Measurements from ENCODE around the gene AGPAT2.
"Not testable (repeated sequence)": the region's sequence is repeated elsewhere in the genome, so short reads cannot be mapped to it uniquely, and the experiment has no call there.

Gene AGPAT2

DNA sequence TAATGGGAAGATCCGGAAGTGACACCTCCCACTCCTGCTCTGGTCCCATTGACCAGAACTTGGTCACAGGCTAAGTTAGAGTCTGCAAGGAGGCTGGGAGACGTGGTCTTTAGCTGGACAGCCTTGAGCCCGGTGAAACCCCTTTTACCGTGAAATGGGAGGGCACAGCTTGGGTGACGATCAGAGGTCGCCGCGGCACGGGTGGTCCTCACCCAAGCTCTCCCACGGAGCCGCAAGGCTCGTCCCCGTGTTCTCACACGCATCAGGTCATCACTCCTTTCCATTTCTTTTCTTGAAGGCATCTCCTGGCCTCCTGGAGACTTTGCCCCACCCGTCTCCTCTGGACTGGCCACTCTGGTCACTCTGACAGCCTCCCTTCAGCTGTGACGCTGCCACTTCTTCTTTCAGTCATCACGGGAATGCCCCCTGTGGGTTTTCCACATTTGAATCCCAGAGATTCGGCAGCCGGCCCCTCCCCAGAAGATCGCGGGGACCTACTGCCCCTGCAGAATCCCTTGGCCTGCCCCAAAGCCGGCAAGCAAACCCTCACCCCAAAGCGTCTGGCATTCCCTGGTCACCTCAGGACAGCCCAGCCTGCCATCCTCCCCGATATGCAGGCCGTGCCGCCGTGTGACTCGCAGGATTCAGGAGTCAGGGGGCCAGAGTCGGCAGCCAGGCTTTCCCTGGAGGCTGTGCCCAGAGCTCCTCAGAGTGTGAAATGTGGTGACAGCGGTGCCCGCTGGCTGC is 43.5 kb downstream of the AGPAT2 start:
- DNase-seq, result no peak

- no peak for DNase-seq
Measured at GRCh38 chr9:136642439-136642921, 44.8 kb downstream of the AGPAT2 start.

DNA sequence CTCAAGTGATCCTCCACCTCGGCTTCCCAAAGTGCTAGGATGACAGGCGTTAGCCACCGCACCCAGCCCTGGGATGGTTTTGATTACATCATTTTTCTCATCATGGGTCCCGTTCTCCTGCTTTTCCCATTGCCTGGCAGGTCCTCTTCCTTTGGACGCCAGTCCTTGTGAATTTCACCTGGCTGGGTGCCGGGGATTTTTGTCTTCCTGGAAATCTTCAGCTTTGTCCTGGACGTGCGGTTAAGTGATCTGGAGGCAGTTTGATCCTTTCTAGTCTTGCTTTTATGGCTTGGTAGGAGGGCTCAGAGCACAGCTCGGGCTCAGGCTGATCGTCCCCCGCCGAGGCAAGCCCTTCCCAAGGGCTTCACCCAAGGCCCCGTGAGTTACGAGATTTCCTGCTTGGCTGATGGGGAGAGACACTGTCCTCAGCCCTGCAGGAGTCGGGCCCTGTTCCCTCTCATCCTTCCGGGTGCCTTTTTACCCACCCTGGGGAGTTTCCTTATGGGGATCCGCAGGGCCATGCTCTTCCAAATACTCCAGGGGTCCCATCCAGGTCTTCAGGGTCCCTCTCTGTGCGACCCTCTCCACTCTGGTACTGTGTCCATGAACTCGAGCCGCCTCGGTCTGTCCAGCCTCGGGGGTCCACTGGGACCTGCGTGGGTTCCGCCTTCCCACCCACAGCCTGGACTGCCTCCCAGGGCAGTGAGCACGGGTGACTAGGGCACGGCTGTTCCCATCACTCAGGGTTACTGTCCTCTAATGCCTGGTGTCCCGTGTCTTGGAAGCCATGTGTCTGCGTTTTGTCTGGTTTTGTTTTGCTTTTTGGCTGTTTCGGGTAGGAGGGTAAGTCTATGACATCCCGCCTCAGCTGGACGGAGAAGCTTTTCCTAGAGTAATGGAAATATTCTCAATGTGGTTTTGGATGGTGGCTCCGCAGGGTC is 46.8 kb downstream of the AGPAT2 start:
- DNase-seq, result no peak

GRCh38 chr9:136634904-136635303 is 52.4 kb downstream of the AGPAT2 start:
- no peak for DNase-seq

DNA sequence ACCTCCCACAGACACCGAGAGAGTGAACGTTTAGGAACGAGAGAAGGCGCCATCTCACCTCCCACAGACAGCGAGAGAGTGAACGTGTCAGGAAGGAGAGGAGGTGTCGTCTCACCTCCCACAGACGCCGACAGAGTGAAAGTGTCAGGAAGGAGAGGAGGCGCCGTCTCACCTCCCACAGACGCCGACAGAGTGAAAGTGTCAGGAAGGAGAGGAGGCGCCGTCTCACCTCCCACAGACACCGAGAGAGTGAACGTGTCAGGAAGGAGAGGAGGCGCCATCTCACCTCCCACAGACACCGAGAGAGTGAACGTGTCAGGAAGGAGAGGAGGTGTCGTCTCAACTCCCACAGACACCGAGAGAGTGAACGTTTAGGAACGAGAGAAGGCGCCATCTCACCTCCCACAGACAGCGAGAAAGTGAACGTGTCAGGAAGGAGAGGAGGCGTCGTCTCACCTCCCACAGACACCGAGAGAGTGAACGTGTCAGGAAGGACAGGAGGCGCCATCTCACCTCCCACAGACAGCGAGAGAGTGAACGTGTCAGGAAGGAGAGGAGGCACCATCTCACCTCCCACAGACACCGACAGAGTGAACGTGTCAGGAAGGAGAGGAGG is 54.7 kb downstream of the AGPAT2 start:
- DNase-seq, result not testable (repeated sequence)

DNA sequence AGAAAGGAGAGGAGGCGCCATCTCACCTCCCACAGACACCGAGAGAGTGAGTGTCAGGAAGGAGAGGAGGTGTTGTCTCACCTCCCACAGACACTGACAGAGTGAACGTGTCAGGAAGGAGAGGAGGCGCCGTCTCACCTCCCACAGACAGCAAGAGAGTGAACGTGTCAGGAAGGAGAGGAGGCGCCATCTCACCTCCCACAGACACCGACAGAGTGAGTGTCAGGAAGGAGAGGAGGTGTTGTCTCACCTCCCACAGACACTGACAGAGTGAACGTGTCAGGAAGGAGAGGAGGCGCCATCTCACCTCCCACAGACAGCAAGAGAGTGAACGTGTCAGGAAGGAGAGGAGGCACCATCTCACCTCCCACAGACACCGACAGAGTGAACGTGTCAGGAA is 55.2 kb downstream of the AGPAT2 start:
- not testable (repeated sequence) for DNase-seq

DNA sequence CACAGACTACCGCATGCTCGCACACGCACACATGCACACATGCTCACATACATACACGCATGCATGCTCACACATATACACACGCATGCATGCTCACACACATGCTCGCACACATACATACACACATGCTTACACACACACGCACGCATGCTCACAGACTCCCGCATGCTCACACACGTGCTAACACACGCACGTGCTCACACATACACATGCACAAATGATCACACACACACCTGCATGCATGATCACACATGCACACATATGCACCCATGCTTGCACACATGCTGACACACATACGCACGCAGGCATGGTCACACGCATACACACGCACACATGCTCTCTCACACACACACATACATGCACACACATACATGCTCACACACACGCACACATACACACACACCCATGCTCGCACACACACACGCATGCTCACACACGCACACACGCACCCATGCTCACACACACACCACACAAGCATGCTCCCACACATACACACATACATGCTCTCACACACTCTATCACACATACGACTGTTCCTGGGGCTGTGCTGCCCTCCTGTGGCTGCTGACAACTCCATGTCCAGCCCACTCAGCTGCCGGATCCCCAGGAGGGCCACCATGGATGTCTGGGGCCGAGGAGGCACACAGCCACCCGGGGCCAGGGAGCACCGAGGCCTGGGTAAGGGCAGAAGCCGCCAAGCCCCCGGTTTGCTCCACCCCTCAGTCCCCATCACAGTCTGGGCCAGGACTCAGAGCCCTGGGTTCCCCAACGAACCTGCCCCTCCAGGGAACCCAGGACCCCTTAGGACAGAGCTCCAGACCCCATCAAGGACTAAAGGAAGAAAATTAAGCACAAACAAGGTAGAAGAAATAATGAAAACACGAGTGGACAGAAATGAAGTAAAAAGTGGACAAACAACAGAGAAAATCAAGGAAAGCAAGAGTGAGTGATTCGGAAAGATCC is 55.9 kb downstream of the AGPAT2 start:
- DNase-seq, result no peak

DNA sequence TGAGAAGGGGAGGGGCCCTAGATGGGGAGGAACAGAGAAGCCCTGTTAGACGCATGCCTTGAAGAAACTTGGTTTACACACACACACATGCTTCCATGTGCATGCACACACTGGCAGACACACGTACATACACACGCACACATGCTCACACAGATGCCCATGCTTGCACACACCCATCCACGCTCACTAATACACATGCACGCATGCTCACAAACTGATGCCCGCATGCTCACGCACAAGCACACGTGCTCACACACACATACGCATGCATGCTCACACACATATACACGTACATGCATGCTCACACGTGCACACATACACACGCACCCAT is 56.6 kb downstream of the AGPAT2 start:
- no peak for DNase-seq

DNA sequence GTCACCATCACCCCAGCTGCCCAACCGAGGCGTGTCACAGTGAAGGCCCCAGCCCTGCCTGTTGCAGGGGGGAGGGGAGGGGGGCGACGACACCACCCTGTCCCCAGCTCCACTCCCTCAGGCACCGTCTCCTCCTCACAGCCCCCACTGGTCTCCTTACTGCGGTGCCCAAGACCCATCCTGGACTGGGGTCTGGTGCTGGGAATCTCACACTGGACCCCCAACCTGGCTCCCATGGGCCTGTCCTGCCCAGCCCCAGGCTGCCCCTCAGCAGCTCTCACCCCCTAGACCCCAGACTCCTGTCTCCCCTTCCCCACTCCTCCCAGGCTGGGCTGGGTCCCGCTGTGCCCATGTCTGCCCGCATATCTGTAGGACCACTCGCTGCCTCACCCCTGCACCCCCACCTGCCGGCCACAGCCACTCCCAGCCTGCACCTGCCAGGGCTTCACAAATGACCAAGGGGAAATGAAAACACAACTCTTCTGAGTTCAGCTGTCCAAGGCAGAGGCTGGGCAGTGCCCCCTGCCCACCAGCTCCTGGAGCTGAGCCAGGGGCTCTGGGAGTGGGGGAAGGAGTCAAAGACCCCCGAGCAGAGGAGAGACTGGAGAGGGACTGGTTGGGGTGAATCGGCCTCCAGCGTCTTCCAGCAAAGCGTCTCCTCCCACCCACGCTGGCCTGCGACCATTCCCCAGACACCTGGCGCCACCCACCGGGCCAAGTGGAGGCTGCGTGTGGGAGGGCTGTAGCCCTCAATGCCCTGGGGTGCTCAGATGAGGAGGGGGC is 57.2 kb downstream of the AGPAT2 start:
- peak; percentile 43 for DNase-seq

GRCh38 chr9:136629001-136629878 is 58.0 kb downstream of the AGPAT2 start:
- DNase-seq, result no peak

DNA sequence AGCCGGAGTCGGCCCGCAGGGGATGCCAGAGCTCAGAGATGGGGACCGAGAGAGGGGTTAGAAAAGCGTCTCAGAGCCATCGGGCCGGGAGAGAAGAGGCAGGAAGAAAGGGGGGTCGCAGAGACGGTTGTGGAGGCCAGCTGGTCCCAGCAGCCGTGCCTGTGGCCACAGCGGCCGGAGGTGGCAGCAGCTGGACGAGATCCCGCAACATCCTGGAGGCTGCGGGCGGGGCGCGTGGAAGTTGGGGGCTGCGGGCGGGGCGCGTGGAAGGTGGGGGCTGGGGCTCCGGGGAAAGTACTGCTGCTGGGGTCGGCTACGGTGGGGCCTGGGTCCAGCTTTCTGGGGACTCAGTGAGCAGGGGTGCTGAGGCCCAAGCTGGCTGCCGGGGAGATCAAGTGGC is 59.0 kb downstream of the AGPAT2 start:
- DNase-seq, result no peak

- DNase-seq, result no peak
Measured at GRCh38 chr9:136627703-136628102, 59.6 kb downstream of the AGPAT2 start.

DNA sequence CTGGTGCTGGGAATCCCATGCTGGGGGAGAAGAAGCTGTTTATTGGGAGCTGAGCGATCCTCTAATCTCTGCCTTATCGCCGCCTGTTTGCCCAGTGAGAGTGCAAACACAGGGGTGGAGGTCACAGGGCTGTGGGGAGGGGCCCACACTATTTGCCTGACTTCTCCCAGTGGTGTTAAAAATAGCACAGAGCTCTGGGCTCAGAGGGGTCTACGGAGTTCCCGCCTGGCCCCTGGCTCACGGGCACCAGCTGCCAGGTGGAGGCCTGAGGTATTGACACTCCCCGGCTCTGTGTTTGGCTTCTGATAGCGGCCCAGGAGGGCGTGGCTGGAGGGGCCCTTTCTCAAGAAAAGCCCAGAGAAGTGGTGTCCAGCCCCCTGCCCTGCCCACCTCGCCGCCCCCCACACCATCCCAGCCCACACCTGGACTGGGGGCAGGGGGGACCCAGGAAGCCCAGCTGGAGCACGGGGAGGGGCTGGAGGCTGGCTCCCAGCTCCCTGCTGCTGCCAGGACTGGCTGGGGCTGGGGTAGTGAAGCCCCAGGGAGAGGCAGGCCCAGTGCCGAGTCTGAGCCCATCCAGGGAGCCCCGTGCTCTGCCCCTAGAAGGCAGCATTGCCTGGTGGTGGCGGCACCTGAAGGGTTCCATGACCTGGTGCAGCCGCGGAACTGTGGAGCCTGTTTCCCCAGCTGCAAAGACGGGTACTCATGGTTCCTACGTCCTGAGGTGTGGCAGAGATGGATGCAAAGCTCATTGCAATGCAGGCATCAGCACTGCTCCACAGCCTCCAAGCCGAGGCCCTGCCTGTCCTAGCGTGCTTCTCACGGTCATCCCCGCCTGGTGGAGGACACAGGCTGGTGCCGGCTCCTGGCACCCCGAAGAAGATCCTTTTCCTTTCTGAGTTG is 60.3 kb downstream of the AGPAT2 start:
- no peak for DNase-seq

DNA sequence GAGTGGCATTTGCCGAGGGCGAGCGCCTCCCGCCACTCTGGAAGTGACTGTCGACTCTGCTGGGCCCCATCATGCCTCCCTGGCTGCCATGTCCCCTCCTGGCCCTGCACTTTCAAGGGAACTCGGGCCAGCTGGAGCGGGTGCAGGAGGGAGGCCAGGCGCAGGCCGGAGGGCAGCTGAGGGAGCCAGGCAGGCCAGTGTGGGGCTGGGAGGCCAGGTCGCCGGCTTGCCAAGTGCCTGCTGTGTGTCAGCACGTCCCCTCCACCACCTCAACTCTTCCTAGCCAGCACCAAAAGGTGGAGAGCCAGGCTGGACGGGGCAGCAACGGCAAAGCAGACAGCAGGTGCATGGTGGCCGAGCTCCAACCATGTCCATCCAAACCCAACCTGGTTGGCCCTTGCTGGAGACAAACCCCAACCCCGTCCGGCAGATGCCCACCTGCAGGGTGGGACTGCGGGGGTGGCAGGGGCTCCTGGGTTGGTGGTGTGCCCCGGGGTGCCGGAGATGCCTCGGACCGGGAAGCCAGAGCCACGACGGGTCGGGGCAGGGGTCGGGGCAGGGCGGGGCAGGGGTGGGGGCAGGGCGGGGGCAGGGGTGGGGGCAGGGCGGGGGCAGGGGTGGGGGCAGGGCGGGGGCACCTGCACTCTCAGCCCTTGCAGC is 61.1 kb downstream of the AGPAT2 start:
- no peak for DNase-seq

DNA sequence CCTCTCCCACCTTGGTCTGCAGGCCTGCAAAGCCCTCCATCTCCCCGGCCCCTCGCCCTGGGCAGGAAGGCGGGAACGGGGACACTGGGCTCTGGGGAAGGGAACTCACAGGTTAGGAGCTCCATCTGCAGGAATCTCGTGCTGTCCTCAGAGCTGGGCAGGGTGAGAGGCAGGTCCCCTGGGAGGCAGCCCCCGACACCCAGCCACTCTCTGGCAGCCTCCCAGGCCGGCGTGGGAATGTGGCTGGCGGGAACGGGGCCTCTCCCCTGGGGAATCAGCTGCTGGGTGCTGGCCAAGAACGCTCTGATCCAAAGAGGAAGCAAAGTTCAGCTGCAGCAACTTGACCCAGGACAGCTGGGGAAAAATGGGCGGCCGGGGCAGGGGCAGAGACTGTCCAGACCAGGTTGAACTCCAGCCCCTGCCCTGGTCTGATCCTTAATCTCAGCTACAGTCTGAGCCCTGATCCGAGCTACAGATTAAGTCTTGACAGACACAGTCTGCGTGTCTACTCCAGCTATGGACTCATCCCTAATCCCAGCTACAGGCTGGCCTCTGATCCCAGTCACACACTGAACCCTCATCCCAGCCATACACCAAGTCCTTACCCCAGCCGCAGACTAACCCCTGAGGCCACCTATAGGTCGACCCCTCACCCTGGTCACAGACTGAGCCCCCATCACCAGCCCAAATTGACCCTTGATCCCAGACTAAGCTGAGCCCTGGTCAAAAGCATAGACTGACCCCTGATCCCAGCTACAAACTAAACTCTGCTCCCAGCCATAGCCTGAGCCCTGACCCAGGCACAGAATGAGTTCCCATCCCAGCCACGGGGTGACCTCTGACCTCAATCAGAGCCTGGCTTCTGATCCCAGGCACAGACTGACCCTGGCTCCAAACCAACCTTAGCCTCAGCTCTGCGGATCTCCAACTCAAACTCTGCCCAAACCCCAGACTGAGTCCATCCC is 61.9 kb downstream of the AGPAT2 start:
- DNase-seq, result no peak

DNA sequence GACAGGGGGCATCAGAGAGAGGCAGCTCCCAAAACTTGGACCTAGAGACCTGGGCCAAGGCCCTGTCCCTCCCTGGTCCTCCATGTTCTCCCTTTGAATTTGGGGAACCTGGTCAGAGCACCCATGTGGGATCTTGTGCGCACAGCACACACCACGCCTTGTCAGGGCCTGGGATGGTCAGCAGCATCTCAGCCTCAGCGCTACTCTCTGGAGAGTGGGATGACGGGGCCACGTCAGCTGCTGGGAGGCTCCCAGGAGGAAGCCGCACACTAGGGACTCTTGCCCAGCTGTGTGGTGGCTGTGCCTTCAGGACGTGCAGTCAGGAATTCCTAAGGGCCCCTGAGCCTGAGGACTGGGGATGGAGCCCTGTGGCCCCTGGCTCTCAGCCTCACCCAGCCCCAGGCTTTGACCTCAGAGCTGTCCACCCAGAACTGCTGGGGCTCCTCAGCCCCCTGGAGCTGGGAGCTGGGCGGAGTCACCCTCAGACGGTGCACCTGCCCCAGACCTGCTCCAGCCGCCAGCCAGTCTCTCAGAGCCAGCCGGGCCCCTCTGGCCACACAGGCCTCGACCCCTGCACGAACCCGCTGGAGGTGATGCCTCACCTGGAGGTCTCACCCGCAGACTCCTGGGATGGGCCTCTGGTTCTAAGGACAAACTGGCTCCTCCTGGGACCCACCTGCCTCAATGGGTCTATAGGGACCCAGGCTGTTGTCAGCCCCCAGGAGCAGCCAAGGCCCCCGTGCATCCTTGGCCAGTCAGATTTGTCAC is 62.9 kb downstream of the AGPAT2 start:
- no peak for DNase-seq

DNA sequence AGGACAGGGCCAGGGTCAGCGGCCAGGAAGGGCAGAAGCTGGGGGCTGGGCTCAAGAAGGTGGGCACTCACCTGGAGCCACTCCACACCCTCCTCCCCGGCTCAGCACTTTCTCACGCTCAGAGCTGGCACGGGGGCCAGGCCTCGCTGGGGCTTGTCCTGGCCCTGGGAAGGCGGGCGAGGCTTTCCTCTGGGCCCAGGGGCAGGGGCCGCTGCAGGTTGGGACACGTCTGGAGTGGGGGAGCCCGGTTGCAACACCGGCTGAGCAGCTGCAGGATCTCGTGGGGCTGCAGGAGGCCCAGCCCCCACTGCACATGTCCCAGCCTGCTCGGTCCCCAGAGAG is 63.4 kb downstream of the AGPAT2 start:
- no peak for DNase-seq

Measured in KG1 (cell line).